Right lung (tissue), 5 donors: Measurements from ENCODE around the gene ADAM15. TPM values are rescaled to one million over a fixed set of nuclear protein-coding genes. Genes with fewer than 3 reads are reported as not detected.

ENCODE experiments used
- DNase-seq, 2 donors: peaks; one replicate each; pipeline ENCODE4 v3.0.0-alpha.2; 2013
- polyA plus RNA-seq, 5 donors: library from polyadenylated mRNA; unstranded; fragments of 120-200 nt; gene quantifications; one replicate each; pipeline versions ENCODE4 v1.2.1 to v1.2.3, GENCODE V29; 2013; ENCODE audit warnings: inconsistent platforms in 1 of 5, low replicate concordance in 1 of 5; ENCODE audit not compliant: insufficient read length in 5 of 5, insufficient read depth in 1 of 5

Gene ADAM15
- polyA plus RNA-seq, 5 donors = 50.0 to 103 (median 64.8) TPM

GRCh38 chr1:155069551-155070157 is 18.5 kb downstream of the ADAM15 start:
- no peak for DNase-seq

- no peak for DNase-seq
Observed at GRCh38 chr1:155070158-155070621, 19.1 kb downstream of the ADAM15 start.

GRCh38 chr1:155070721-155071569 is 19.8 kb downstream of the ADAM15 start:
- peak in 1 of 2 donors; percentile 77 for DNase-seq

GRCh38 chr1:155071701-155072100 is 20.6 kb downstream of the ADAM15 start:
- DNase-seq = no peak

GRCh38 chr1:155072531-155073289 is 21.6 kb downstream of the ADAM15 start:
- DNase-seq = no peak

- no peak for DNase-seq
Observed at GRCh38 chr1:155073377-155074242, 22.5 kb downstream of the ADAM15 start.

GRCh38 chr1:155075535-155075934 is 24.4 kb downstream of the ADAM15 start:
- no peak for DNase-seq

- no peak for DNase-seq
Observed at GRCh38 chr1:155076371-155076770, 25.3 kb downstream of the ADAM15 start.

GRCh38 chr1:155077346-155077745 is 26.2 kb downstream of the ADAM15 start:
- DNase-seq = no peak

GRCh38 chr1:155077758-155078445 is 26.8 kb downstream of the ADAM15 start:
- DNase-seq = no peak

- no peak for DNase-seq
Observed at GRCh38 chr1:155078469-155079209, 27.5 kb downstream of the ADAM15 start, which contains the start of gene EFNA3. EFNA3 (plus strand) TSS chr1:155078837; CDS start chr1:155078942, 105 bp downstream.

- no peak for DNase-seq
Observed at GRCh38 chr1:155079210-155079486, 28.0 kb downstream of the ADAM15 start.

GRCh38 chr1:155079487-155080311 is 28.6 kb downstream of the ADAM15 start:
- DNase-seq = no peak

- no peak for DNase-seq
Observed at GRCh38 chr1:155080312-155081228, 29.5 kb downstream of the ADAM15 start.

GRCh38 chr1:155081472-155082300 is 30.6 kb downstream of the ADAM15 start:
- DNase-seq = no peak

GRCh38 chr1:155082301-155083051 is 31.4 kb downstream of the ADAM15 start:
- no peak for DNase-seq
